HCT116 (cell line): ENCODE measurements around the gene GSTM1.
"Not testable (repeated sequence)": the region's sequence is repeated elsewhere in the genome, so short reads cannot be mapped to it uniquely, and the experiment has no call there.

Experiments used
- ATF3 ChIP-seq: IDR thresholded peaks from 2 replicates; pipeline ENCODE4 v1.6.1; 2012
- ELF1 ChIP-seq: IDR thresholded peaks from 2 replicates; pipeline ENCODE4 v1.6.1; 2012; ENCODE audit warnings: low read depth, borderline replicate concordance
- EZH2 ChIP-seq: fragments of 200-600 bp; sonication (generic); IDR thresholded peaks from 2 replicates; pipeline ENCODE4 v1.6.1; 2017; ENCODE audit warnings: antibody characterized with exemption, mixed run types
- POLR2A ChIP-seq: IDR thresholded peaks from 2 replicates; pipeline ENCODE4 v1.7.0; 2011; ENCODE audit warnings: borderline replicate concordance; ENCODE audit not compliant: insufficient read depth, insufficient read length; ENCODE audit errors: extremely low read depth
- POLR2AphosphoS5 ChIP-seq: IDR thresholded peaks from 2 replicates; pipeline ENCODE4 v1.6.1; 2011; ENCODE audit warnings: mild to moderate bottlenecking, low read depth, low read length, moderate library complexity
- REST ChIP-seq: IDR thresholded peaks from 2 replicates; pipeline ENCODE4 v1.6.1; 2012; ENCODE audit warnings: low read depth
- SIN3A ChIP-seq: IDR thresholded peaks from 2 replicates; pipeline ENCODE4 v1.6.1; 2012; ENCODE audit warnings: low read depth
- TCF7L2 ChIP-seq: IDR thresholded peaks from 2 replicates; pipeline ENCODE4 v1.7.0; 2011; ENCODE audit warnings: borderline replicate concordance, inconsistent platforms; ENCODE audit not compliant: insufficient read depth, insufficient read length; ENCODE audit errors: extremely low read depth
- ZFX ChIP-seq: fragments of 450-650 bp; IDR thresholded peaks from 2 replicates; pipeline ENCODE4 v1.6.1; 2017
- ZNF274 ChIP-seq: fragments of 200-500 bp; sonication (Bioruptor generic); IDR thresholded peaks from 2 replicates; pipeline ENCODE4 v1.6.1; 2014; ENCODE audit warnings: mild to moderate bottlenecking, low read depth, low read length, inconsistent platforms
- TF ChIP-seq, protein P1 (sequence below), 3 experiments: fragments of 200-600 bp in 1 of 3; sonication (generic) in 1 of 3; IDR thresholded peaks in 2 of 3; conservative IDR thresholded peaks in 1 of 3; 2 replicates each; pipeline ENCODE4 v1.5.1; 2012 to 2017; ENCODE audit warnings: low read depth in 2 of 3, low read length in 2 of 3, antibody characterized with exemption in 1 of 3, borderline replicate concordance in 1 of 3, control low read depth in 1 of 3, mild to moderate bottlenecking in 1 of 3, mixed read lengths in 1 of 3, mixed run types in 1 of 3, moderate library complexity in 1 of 3; ENCODE audit not compliant: insufficient read depth in 1 of 3
- TF ChIP-seq, protein P2 (sequence below): IDR thresholded peaks from 2 replicates; pipeline ENCODE4 v1.6.1; 2012
- TF ChIP-seq, protein P3 (sequence below): IDR thresholded peaks from 2 replicates; pipeline ENCODE4 v1.6.1; 2011; ENCODE audit warnings: mild to moderate bottlenecking, low read length, moderate library complexity; ENCODE audit not compliant: insufficient replicate concordance; ENCODE audit errors: extremely low read depth

DNA sequence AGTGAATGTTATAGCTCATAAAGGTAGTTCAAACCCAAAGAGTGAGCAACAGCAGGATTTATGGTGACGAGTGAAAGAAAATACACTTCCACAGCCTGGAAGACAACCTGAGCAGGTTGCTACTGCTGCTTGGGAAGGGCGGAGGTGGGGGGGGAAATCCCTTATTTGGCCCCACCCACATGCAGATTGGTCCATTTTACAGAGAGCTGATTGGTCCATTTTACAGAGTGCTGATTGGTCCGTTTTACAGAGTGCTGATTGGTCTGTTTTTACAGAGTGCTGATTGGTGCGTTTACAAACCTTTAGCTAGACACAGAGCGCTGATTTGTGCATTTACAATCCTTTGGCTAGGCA lies 17.7 kb upstream of the GSTM1 start:
- TF ChIP-seq, protein P1, sequence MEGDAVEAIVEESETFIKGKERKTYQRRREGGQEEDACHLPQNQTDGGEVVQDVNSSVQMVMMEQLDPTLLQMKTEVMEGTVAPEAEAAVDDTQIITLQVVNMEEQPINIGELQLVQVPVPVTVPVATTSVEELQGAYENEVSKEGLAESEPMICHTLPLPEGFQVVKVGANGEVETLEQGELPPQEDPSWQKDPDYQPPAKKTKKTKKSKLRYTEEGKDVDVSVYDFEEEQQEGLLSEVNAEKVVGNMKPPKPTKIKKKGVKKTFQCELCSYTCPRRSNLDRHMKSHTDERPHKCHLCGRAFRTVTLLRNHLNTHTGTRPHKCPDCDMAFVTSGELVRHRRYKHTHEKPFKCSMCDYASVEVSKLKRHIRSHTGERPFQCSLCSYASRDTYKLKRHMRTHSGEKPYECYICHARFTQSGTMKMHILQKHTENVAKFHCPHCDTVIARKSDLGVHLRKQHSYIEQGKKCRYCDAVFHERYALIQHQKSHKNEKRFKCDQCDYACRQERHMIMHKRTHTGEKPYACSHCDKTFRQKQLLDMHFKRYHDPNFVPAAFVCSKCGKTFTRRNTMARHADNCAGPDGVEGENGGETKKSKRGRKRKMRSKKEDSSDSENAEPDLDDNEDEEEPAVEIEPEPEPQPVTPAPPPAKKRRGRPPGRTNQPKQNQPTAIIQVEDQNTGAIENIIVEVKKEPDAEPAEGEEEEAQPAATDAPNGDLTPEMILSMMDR (IDR thresholded peaks at IDR 0.05 in 2 of 3, conservative IDR thresholded peaks at IDR 0.05 in 1 of 3; ENCODE audit: borderline replicate concordance in 1 of 3, insufficient read depth in 1 of 3, low read depth in 2 of 3, low read length in 2 of 3) = not testable (repeated sequence)
- TF ChIP-seq EZH2, ZFX, POLR2AphosphoS5, SIN3A, ELF1, TCF7L2, ATF3, POLR2A, REST, ZNF274: not testable (repeated sequence)
- TF ChIP-seq, protein P2, sequence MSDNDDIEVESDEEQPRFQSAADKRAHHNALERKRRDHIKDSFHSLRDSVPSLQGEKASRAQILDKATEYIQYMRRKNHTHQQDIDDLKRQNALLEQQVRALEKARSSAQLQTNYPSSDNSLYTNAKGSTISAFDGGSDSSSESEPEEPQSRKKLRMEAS = not testable (repeated sequence)
- TF ChIP-seq, protein P3, sequence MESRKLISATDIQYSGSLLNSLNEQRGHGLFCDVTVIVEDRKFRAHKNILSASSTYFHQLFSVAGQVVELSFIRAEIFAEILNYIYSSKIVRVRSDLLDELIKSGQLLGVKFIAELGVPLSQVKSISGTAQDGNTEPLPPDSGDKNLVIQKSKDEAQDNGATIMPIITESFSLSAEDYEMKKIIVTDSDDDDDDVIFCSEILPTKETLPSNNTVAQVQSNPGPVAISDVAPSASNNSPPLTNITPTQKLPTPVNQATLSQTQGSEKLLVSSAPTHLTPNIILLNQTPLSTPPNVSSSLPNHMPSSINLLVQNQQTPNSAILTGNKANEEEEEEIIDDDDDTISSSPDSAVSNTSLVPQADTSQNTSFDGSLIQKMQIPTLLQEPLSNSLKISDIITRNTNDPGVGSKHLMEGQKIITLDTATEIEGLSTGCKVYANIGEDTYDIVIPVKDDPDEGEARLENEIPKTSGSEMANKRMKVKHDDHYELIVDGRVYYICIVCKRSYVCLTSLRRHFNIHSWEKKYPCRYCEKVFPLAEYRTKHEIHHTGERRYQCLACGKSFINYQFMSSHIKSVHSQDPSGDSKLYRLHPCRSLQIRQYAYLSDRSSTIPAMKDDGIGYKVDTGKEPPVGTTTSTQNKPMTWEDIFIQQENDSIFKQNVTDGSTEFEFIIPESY = not testable (repeated sequence)
